OCI-LY7 (cell line): ENCODE results near the gene CRYBG1.

Experiments
- EZH2phosphoT487 ChIP-seq: fragments of 200-600 bp; sonication (generic); IDR thresholded peaks from 2 replicates; pipeline ENCODE4 v1.6.1; 2018; ENCODE audit warnings: low read depth, borderline replicate concordance, mild to moderate bottlenecking, mixed run types, antibody characterized with exemption, low read length, moderate library complexity, mixed read lengths
- TF ChIP-seq, protein P1 (sequence below): fragments of 200-600 bp; sonication (generic); conservative IDR thresholded peaks from 2 replicates; pipeline ENCODE4 v1.5.1; 2014; ENCODE audit warnings: mild to moderate bottlenecking, antibody characterized with exemption, low read length, moderate library complexity, mixed read lengths

GRCh38 chr6:106540432-106540831 is 179.9 kb downstream of the CRYBG1 start:
- TF ChIP-seq, protein P1, sequence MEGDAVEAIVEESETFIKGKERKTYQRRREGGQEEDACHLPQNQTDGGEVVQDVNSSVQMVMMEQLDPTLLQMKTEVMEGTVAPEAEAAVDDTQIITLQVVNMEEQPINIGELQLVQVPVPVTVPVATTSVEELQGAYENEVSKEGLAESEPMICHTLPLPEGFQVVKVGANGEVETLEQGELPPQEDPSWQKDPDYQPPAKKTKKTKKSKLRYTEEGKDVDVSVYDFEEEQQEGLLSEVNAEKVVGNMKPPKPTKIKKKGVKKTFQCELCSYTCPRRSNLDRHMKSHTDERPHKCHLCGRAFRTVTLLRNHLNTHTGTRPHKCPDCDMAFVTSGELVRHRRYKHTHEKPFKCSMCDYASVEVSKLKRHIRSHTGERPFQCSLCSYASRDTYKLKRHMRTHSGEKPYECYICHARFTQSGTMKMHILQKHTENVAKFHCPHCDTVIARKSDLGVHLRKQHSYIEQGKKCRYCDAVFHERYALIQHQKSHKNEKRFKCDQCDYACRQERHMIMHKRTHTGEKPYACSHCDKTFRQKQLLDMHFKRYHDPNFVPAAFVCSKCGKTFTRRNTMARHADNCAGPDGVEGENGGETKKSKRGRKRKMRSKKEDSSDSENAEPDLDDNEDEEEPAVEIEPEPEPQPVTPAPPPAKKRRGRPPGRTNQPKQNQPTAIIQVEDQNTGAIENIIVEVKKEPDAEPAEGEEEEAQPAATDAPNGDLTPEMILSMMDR: no peak
- TF ChIP-seq EZH2phosphoT487: no peak
